Measurements from ENCODE around the gene VGLL4.

GRCh38 chr3:11549580-11550140, 94.1 kb downstream of the VGLL4 start:
- TF ChIP-seq EZH2 (IDR thresholded peaks at IDR 0.05; ENCODE audit: insufficient read depth, poor library complexity, severe bottlenecking), result no peak
- TF ChIP-seq EZH2phosphoT487 (IDR thresholded peaks at IDR 0.05; ENCODE audit: insufficient read depth, low read depth), result no peak

Measured in GM23248 (cell line).